Ishikawa (cell line): Measurements from ENCODE around the gene PRKN.

Experiments used
- CEBPB ChIP-seq: IDR thresholded peaks from 2 replicates; pipeline ENCODE4 v1.6.1; 2012
- EGR1 ChIP-seq: IDR thresholded peaks from 2 replicates; pipeline ENCODE4 v1.6.1; 2012
- EP300 ChIP-seq: IDR thresholded peaks from 2 replicates; pipeline ENCODE4 v1.6.1; 2012; ENCODE audit warnings: borderline replicate concordance
- FOXM1 ChIP-seq: IDR thresholded peaks from 2 replicates; pipeline ENCODE4 v1.6.1; 2012; ENCODE audit warnings: low read depth, borderline replicate concordance
- NFIC ChIP-seq: IDR thresholded peaks from 2 replicates; pipeline ENCODE4 v1.6.1; 2012
- RAD21 ChIP-seq: IDR thresholded peaks from 2 replicates; pipeline ENCODE4 v1.6.1; 2012; ENCODE audit warnings: low read depth
- TAF1 ChIP-seq: IDR thresholded peaks from 2 replicates; pipeline ENCODE4 v1.6.1; 2012; ENCODE audit warnings: low read depth, mild to moderate bottlenecking
- TCF12 ChIP-seq: IDR thresholded peaks from 2 replicates; pipeline ENCODE4 v1.6.1; 2012; ENCODE audit warnings: low read depth
- TEAD4 ChIP-seq: IDR thresholded peaks from 2 replicates; pipeline ENCODE4 v1.6.1; 2012
- TF ChIP-seq, protein P1 (sequence below): IDR thresholded peaks from 2 replicates; pipeline ENCODE4 v1.6.1; 2012; ENCODE audit warnings: low read depth, mild to moderate bottlenecking
- TF ChIP-seq, protein P2 (sequence below): IDR thresholded peaks from 2 replicates; pipeline ENCODE4 v1.6.1; 2012

DNA sequence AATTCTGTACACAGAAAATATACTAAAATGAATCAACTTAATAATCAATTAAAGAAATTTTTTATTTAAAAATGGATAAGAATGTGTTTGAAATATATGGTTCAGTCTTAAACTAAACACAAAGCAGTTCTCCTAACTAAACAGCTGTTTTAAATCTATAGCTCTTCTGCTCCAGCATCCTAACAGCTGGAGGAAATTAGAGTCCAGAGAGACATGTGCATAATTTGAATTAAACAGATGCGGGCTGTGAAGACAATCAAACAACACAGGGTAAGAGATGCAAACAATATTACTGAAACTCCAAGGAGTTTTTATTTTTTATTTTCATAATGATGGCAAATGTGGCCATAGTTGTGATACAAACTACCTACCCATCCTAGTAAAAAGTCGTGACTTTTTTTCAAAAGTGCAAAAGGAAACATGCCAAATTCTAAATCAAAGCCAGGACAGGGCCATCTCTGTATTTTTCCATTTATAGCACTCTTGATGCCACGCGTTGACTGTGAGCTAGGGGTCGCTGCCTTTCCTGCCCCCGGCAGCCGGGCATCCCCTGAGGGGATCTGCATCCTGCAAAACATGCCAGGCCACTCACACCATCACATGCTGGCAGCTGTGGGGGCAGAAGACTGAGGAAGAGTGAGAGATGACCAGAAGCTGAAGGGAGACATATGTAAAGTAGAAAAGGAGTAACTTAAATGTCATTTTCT, 310.6 kb downstream of the PRKN start:
- TF ChIP-seq TEAD4 (no peak), TAF1 (no peak), CEBPB (no peak), FOXM1 (no peak), EP300 (no peak), TCF12 (no peak), NFIC (no peak), RAD21 (no peak), EGR1 (no peak)
- TF ChIP-seq, protein P1, sequence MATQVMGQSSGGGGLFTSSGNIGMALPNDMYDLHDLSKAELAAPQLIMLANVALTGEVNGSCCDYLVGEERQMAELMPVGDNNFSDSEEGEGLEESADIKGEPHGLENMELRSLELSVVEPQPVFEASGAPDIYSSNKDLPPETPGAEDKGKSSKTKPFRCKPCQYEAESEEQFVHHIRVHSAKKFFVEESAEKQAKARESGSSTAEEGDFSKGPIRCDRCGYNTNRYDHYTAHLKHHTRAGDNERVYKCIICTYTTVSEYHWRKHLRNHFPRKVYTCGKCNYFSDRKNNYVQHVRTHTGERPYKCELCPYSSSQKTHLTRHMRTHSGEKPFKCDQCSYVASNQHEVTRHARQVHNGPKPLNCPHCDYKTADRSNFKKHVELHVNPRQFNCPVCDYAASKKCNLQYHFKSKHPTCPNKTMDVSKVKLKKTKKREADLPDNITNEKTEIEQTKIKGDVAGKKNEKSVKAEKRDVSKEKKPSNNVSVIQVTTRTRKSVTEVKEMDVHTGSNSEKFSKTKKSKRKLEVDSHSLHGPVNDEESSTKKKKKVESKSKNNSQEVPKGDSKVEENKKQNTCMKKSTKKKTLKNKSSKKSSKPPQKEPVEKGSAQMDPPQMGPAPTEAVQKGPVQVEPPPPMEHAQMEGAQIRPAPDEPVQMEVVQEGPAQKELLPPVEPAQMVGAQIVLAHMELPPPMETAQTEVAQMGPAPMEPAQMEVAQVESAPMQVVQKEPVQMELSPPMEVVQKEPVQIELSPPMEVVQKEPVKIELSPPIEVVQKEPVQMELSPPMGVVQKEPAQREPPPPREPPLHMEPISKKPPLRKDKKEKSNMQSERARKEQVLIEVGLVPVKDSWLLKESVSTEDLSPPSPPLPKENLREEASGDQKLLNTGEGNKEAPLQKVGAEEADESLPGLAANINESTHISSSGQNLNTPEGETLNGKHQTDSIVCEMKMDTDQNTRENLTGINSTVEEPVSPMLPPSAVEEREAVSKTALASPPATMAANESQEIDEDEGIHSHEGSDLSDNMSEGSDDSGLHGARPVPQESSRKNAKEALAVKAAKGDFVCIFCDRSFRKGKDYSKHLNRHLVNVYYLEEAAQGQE, result no peak
- TF ChIP-seq, protein P2, sequence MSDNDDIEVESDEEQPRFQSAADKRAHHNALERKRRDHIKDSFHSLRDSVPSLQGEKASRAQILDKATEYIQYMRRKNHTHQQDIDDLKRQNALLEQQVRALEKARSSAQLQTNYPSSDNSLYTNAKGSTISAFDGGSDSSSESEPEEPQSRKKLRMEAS, result no peak
